Colonic mucosa (tissue), 4 donors: ENCODE data around the gene TMCO6. TPM values are rescaled to one million over a fixed set of nuclear protein-coding genes. Genes with fewer than 3 reads are reported as not detected.
A peak's percentile ranks its signal among the peaks of the same experiment; 100 is the strongest.
"Not testable (repeated sequence)": the region's sequence is repeated elsewhere in the genome, so short reads cannot be mapped to it uniquely, and the experiment has no call there.

Experiments
- DNase-seq: peaks from one replicate; pipeline ENCODE4 v3.0.0-alpha.2; 2020
- H3K27ac ChIP-seq: fragments of 200-600 bp; one replicate; pipeline ENCODE4 v1.8.0; 2021
- H3K27me3 ChIP-seq: fragments of 200-600 bp; one replicate; pipeline ENCODE4 v1.8.0; 2021
- H3K36me3 ChIP-seq: fragments of 200-600 bp; one replicate; pipeline ENCODE4 v1.8.0; 2021
- H3K4me1 ChIP-seq: fragments of 200-600 bp; one replicate; pipeline ENCODE4 v1.8.0; 2021; ENCODE audit warnings: mild to moderate bottlenecking
- H3K4me3 ChIP-seq: fragments of 200-600 bp; one replicate; pipeline ENCODE4 v1.8.0; 2021
- H3K9ac ChIP-seq, 2 donors: one replicate each; pipeline ENCODE4 v1.7.0; 2013; ENCODE audit warnings: control low read depth in 2 of 2, low read depth in 2 of 2, low read length in 2 of 2
- H3K9me3 ChIP-seq: fragments of 200-600 bp; one replicate; pipeline ENCODE4 v1.8.0; 2021
- CTCF ChIP-seq: fragments of 200-600 bp; IDR thresholded peaks from one replicate; pipeline ENCODE4 v1.8.0; 2022; ENCODE audit warnings: antibody characterized with exemption, mild to moderate bottlenecking
- intact Hi-C: fragments of 100-400 bp; cut with DNase I; formaldehyde crosslinking; loops from one replicate; pipeline ENCODE4 v1.14.1; 2022
- total RNA-seq, 2 donors: library from RNA; stranded (reverse); fragmentation: NEBNext Ultra II Directional in 1 of 2; extraction: Animal tissue kit (Norgen Biotek cat#: 25700) in 1 of 2; gene quantifications; one replicate each; pipeline ENCODE4 v1.2.1, GENCODE V29; 2021
- donor health status: healthy.
- donor health status: DM: no; HTN: no; CAD: no.
- donor health status: DM: no; HTN: no; CAD: no.

The TMCO6 gene
- total RNA-seq, 2 donors from 2014 or later, result 8.7 to 18.9 TPM

- DNase-seq, result no peak
- intact Hi-C loops, result loop anchor here (2.0 to 10.0 kb wide), 2 partner anchors 53 to 77 kb away; partner anchors contain the start of genes APBB3, HARS1, HARS2 and SLC35A4
- Histone ChIP-seq H3K27ac (no peak overlapping the region), H3K27me3 (no peaks in the 10 kb centered on the region), H3K9me3 (no peaks in the 10 kb centered on the region), H3K9ac (no peak overlapping the region), H3K36me3 (peaks cover 10% of the 10 kb centered on the region), H3K4me1 (peaks cover 8% of the 10 kb centered on the region), H3K4me3 (no peak overlapping the region)
- TF ChIP-seq CTCF, result no peak
Measured at GRCh38 chr5:140641716-140642115, 2.5 kb downstream of the TMCO6 start.

- Histone ChIP-seq H3K9me3 (no peaks in the 10 kb centered on the region), H3K27ac (no peak overlapping the region), H3K36me3 (peaks cover 10% of the 10 kb centered on the region), H3K4me3 (no peak overlapping the region), H3K4me1 (peaks cover 8% of the 10 kb centered on the region), H3K27me3 (no peaks in the 10 kb centered on the region), H3K9ac (no peak overlapping the region)
- no peak for DNase-seq
- no peak for TF ChIP-seq CTCF
- intact Hi-C loops, result loop anchor here (10.0 kb wide), 1 partner anchor 52 kb away; the partner anchor contains the start of genes HARS1 and HARS2
Measured at GRCh38 chr5:140642718-140643117, 3.5 kb downstream of the TMCO6 start.

- intact Hi-C loops, result loop anchor here (10.0 kb wide), 1 partner anchor 48 kb away; the partner anchor contains the start of genes HARS1 and HARS2
- H3K36me3 ChIP-seq, result peaks cover 22% of the 10 kb centered on the region
- H3K4me3 ChIP-seq, result peak overlapping the region; percentile 98
- H3K27me3 ChIP-seq, result no peaks in the 10 kb centered on the region
- H3K4me1 ChIP-seq, result peaks cover 11% of the 10 kb centered on the region
- H3K9me3 ChIP-seq, result no peaks in the 10 kb centered on the region
- H3K9ac ChIP-seq, result peak overlapping the region; percentile 86 to 96
- DNase-seq, result no peak
- TF ChIP-seq CTCF, result no peak
- H3K27ac ChIP-seq, result peak overlapping the region; percentile 84
Measured at GRCh38 chr5:140647042-140647419, 7.8 kb downstream of the TMCO6 start.

- Histone ChIP-seq H3K27ac (no peak overlapping the region), H3K9me3 (no peaks in the 10 kb centered on the region), H3K9ac (no peak overlapping the region), H3K36me3 (peaks cover 38% of the 10 kb centered on the region), H3K27me3 (no peaks in the 10 kb centered on the region), H3K4me1 (no peaks in the 10 kb centered on the region), H3K4me3 (no peak overlapping the region)
- intact Hi-C loops, result no loop called here
- no peak for TF ChIP-seq CTCF
- no peak for DNase-seq
Measured at GRCh38 chr5:140658870-140659269, 19.6 kb downstream of the TMCO6 start.

GRCh38 chr5:140660371-140660770, 21.1 kb downstream of the TMCO6 start:
- intact Hi-C loops, H3K27ac ChIP-seq, DNase-seq, H3K27me3 ChIP-seq, H3K4me1 ChIP-seq, H3K4me3 ChIP-seq, H3K9ac ChIP-seq, H3K9me3 ChIP-seq: not testable (repeated sequence)
- peaks cover 31% of the 10 kb centered on the region for H3K36me3 ChIP-seq

GRCh38 chr5:140664030-140664358, 24.7 kb downstream of the TMCO6 start:
- TF ChIP-seq CTCF, result no peak
- Histone ChIP-seq H3K9me3 (no peaks in the 10 kb centered on the region), H3K4me3 (peak overlapping the region; percentile 96), H3K9ac (peak overlapping the region; percentile 68 to 86), H3K4me1 (peaks cover 8% of the 10 kb centered on the region), H3K27me3 (no peaks in the 10 kb centered on the region), H3K27ac (peak overlapping the region; percentile 97), H3K36me3 (peaks cover 9% of the 10 kb centered on the region)
- no peak for DNase-seq
- intact Hi-C loops, result loop anchor here (2.0 kb wide), 1 partner anchor 27 kb away; the partner anchor contains the start of genes HARS1 and HARS2
